ENCODE measurements around the gene LCOR.

Gene LCOR

DNA sequence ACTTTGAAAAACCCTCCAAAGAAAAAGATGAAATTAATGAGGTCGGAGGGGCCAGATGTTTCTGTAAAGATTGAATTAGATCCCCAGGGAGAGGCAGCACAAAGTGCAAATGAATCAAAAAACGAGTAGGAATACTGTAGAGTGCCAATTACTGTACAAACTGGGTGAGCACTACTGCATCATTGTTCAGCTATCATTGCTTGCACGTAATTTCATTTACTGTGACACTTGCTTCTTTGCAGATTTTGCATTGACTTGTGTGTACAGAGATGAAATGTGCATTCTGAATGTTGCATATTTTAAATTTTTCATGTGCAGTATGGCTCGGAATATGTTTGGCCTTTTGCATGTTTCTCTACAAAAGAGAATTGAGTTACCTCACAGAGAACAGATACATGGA, 123.7 kb downstream of the LCOR start:
- H3K9me3 Mint-ChIP-seq: no peaks in the 10 kb centered on the region
- H3K27ac Mint-ChIP-seq: no peak overlapping the region
- H3K4me3 Mint-ChIP-seq: no peak overlapping the region
- intact Hi-C loops (cut with micrococcal nuclease): no loop called here
- H3K36me3 Mint-ChIP-seq (ENCODE audit: low read depth): peaks cover 66% of the 10 kb centered on the region
- H3K4me1 Mint-ChIP-seq (ENCODE audit: low read depth): no peaks in the 10 kb centered on the region
- no peaks in the 10 kb centered on the region for H3K27me3 Mint-ChIP-seq

DNA sequence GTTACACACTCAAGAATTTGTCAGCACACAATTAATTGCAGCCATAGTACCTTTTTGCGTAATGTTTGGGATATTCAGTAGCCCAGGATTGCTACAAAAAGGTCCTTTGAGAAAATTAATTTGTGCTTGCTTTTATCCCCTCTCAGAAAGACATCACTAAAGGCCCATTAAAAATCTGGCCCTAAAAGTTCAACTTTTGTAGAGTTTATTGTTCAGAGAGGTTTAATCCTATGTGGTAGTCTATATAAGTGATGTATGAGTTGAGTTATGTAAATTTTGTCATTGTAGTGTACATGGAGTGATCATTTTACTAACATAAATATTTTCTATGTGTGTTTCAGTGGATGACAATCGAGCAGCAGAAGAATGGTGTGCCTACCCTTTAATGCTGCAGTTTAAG, 126.0 kb downstream of the LCOR start:
- Mint-ChIP-seq H3K9me3 (no peaks in the 10 kb centered on the region), H3K36me3 (ENCODE audit: low read depth) (peaks cover 63% of the 10 kb centered on the region), H3K4me1 (ENCODE audit: low read depth) (no peaks in the 10 kb centered on the region), H3K27ac (no peak overlapping the region), H3K27me3 (no peaks in the 10 kb centered on the region), H3K4me3 (no peak overlapping the region)
- intact Hi-C loops (cut with micrococcal nuclease): no loop called here

DNA sequence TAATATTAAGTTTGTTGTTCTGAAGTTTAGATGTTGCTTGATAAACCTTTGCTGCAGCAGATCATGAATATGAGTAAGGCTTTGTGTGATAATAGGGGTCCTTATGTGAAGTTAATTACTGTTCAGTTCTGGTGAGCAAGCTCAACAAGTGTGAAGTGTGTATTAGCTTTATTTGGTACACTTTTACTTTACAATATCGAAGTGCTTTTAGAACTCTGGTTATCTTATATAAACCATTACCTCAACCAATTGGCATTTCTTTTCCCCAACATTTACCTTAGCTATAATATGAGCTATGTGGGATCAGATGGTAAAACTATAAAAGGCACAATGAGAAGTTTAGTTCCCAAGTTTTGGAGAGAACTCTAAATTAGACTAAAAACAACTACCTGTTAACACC, 127.6 kb downstream of the LCOR start:
- Mint-ChIP-seq H3K4me1 (ENCODE audit: low read depth) (no peaks in the 10 kb centered on the region), H3K27me3 (no peaks in the 10 kb centered on the region), H3K4me3 (no peak overlapping the region), H3K27ac (no peak overlapping the region), H3K36me3 (ENCODE audit: low read depth) (peaks cover 52% of the 10 kb centered on the region), H3K9me3 (no peaks in the 10 kb centered on the region)
- intact Hi-C loops (cut with micrococcal nuclease): no loop called here

DNA sequence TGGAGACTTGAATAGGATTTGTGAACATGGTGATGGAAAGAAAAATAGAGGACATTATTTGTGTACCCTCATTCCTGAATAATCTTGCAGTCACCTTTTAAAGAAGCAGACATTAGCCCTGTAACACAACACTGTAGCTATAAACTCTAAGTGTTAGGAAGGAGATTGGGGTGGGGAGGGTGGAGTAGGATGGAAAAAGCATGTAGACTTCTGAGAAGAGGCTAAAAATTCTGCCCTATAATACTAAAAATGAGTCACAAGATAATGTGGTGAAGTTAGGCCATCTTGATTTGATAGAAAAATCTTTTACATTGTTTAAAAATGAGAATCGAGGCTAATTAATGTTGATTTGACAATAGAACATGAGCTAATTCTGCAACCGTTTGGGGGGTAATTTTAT, 128.8 kb downstream of the LCOR start:
- intact Hi-C loops (cut with micrococcal nuclease): no loop called here
- Mint-ChIP-seq H3K27me3 (no peaks in the 10 kb centered on the region), H3K4me1 (ENCODE audit: low read depth) (no peaks in the 10 kb centered on the region), H3K36me3 (ENCODE audit: low read depth) (peaks cover 41% of the 10 kb centered on the region), H3K9me3 (no peaks in the 10 kb centered on the region), H3K27ac (no peak overlapping the region), H3K4me3 (no peak overlapping the region)

DNA sequence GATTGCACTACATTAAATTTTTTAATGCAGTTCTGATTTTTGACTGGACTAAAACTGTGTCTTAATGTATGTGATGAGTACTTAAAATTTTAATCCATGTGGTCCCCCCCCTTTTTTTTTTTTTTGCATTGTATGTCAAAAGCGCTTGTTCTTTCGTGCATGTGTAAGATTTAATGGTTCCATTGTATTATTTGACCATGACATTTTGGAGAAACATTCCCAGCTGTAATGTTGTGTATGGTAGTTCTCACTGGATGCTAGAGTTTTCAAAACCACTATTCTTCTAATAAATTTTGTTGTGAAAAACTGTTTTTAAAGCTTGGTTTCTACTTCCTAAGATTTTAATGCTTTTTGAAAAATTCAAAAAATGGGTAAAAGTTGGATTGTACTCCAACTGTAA, 132.0 kb downstream of the LCOR start:
- no peak overlapping the region for H3K4me3 Mint-ChIP-seq
- H3K36me3 Mint-ChIP-seq (ENCODE audit: low read depth): peaks cover 19% of the 10 kb centered on the region
- H3K27me3 Mint-ChIP-seq: no peaks in the 10 kb centered on the region
- no peak overlapping the region for H3K27ac Mint-ChIP-seq
- H3K4me1 Mint-ChIP-seq (ENCODE audit: low read depth): no peaks in the 10 kb centered on the region
- no peaks in the 10 kb centered on the region for H3K9me3 Mint-ChIP-seq
- intact Hi-C loops (cut with micrococcal nuclease): no loop called here

DNA sequence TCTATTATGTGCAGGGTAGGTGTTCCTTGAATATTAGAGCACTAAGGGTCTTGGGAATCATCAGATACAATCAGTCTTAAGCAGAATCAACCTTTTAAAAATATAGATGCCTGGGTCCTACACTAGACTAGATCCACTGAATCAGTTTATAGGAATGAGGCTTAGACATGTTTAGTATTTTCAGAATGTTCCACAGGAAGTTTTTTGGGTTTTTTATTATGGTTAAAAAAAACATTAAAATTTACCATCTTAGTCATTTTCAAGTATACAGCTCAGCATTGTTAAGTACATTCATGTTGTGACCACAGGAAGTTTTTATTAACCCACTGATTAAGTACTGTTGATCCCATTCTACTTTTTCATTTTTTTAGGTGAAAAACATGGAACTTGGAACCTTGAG, 135.7 kb downstream of the LCOR start:
- Mint-ChIP-seq H3K4me1 (ENCODE audit: low read depth) (no peaks in the 10 kb centered on the region), H3K27ac (no peak overlapping the region), H3K27me3 (no peaks in the 10 kb centered on the region), H3K9me3 (no peaks in the 10 kb centered on the region), H3K4me3 (no peak overlapping the region), H3K36me3 (ENCODE audit: low read depth) (peaks cover 6% of the 10 kb centered on the region)
- intact Hi-C loops (cut with micrococcal nuclease): no loop called here

DNA sequence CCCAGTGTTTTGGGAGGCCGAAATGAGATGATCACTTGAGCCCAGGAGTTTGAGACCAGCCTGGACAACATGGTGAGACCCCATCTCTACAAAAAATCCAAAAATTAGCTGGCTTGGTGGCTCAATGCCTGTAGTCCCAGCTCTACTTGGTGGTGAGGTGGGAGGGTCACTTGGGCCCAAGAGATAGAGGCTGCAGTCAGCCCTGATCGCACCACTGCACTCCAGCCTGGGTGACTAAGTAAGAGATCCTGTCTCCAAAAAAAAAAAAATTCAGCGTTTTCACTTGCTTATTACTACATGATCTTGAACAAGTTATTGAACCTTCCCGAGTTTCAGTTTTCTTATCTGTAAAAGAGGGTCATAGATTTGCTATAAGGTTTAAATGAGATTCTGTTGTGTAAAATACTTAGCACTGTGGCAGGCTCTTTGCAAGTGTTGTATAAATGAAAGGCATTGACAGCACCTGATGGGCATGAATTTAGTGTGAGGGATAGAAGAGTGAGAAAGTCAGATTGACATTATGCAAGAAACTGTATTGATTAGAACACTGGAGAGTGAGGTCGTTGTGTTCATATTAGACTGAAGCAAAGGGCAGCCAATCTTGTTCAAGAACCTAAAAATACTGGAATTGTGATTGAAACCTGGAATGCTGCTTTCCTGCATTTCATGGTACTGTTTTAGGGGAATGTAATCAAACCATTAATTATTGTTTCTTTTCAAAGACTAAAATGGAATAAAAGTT, 136.8 kb downstream of the LCOR start:
- peaks cover 8% of the 10 kb centered on the region for H3K4me1 Mint-ChIP-seq (ENCODE audit: low read depth)
- H3K36me3 Mint-ChIP-seq (ENCODE audit: low read depth): peaks cover 6% of the 10 kb centered on the region
- no peak overlapping the region for H3K4me3 Mint-ChIP-seq
- intact Hi-C loops (cut with micrococcal nuclease): no loop called here
- H3K9me3 Mint-ChIP-seq: no peaks in the 10 kb centered on the region
- no peak overlapping the region for H3K27ac Mint-ChIP-seq
- no peaks in the 10 kb centered on the region for H3K27me3 Mint-ChIP-seq

DNA sequence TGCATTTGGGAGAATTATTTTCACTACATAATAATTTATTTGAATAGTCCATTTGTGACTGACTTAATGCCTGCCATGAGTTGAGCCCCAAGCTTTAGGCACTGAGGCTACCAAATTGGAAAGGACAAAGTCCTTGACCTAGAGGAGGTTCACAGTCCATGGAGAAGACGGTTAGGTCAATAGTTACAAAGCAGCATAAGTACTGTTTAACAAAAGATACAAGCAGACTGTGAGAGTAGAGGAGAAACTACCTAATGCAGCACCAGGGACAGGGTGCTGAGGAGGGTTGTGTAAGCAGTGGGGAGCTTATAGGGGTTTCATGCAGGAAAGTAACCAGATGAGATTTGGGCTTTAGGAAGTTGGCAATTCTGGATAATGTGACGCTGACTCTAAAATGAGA, 139.2 kb downstream of the LCOR start:
- H3K27me3 Mint-ChIP-seq: no peaks in the 10 kb centered on the region
- intact Hi-C loops (cut with micrococcal nuclease): no loop called here
- peaks cover 9% of the 10 kb centered on the region for H3K4me1 Mint-ChIP-seq (ENCODE audit: low read depth)
- H3K27ac Mint-ChIP-seq: no peak overlapping the region
- no peaks in the 10 kb centered on the region for H3K36me3 Mint-ChIP-seq (ENCODE audit: low read depth)
- no peak overlapping the region for H3K4me3 Mint-ChIP-seq
- no peaks in the 10 kb centered on the region for H3K9me3 Mint-ChIP-seq

DNA sequence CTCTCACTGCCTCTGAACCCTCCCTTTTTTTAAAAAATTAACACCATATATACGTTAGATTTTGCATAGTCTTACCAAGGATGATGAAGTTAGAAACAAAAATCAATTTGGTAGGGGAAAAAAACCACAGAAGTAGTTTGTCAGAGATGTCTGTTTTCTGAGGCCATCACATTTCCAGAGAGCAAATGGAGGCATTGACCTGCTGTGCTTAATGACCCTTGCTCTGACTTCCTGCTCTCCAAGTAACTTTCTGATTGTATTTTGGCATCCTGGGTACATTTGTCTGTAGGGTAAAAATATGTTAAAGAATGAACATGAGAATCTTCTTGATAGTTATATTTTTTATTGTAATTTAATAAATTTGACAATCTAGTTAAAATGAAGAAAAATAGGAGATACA, 140.2 kb downstream of the LCOR start:
- Mint-ChIP-seq H3K9me3 (no peaks in the 10 kb centered on the region), H3K27ac (no peak overlapping the region), H3K27me3 (no peaks in the 10 kb centered on the region), H3K4me1 (ENCODE audit: low read depth) (peaks cover 9% of the 10 kb centered on the region), H3K4me3 (no peak overlapping the region), H3K36me3 (ENCODE audit: low read depth) (no peaks in the 10 kb centered on the region)
- intact Hi-C loops (cut with micrococcal nuclease): no loop called here

DNA sequence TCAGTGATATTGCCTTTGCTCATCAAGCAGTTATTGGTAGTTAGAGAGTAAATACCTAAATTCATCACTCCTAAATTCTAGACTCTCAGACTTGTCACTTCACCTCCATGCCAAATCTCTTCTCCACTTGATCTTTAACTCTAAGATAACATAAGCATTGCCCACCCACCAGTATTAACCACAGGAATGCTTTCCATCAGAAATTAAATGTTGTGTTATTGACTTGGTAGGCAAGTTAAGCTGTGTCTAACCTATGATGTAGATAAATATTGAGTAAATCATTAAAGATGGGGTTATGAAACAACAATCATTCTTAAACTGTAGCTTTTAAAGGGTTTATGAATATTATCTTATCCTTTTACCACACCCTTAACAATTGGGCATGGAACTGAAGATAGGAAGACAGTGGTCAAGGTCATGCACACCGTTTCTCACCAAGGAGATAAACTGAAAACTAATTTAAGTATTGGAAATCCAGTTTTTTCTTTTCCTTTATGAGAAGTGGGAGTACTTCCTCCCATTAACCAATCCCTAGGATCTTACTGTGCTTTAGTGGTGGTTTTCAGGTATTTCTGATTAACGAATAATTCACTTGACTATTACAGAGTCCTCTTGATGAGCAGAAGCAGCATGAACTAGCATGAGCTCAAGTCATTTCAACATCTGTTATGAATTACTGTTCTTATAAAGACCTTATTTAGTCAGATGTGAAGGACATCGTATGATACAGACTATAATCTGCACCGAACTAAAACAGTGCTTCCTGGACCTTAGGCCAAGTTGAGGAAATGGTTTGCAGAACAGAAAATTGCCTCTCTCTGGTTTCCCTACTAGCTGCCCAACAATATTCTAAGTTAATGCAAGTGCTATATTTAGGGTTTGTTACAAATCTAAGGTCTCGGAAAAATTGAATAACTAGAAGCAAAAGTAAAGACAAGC, 142.0 kb downstream of the LCOR start:
- Mint-ChIP-seq H3K4me1 (ENCODE audit: low read depth) (peaks cover 9% of the 10 kb centered on the region), H3K27me3 (no peaks in the 10 kb centered on the region), H3K9me3 (no peaks in the 10 kb centered on the region), H3K4me3 (no peak overlapping the region), H3K36me3 (ENCODE audit: low read depth) (peaks cover 5% of the 10 kb centered on the region), H3K27ac (no peak overlapping the region)
- intact Hi-C loops (cut with micrococcal nuclease): no loop called here

DNA sequence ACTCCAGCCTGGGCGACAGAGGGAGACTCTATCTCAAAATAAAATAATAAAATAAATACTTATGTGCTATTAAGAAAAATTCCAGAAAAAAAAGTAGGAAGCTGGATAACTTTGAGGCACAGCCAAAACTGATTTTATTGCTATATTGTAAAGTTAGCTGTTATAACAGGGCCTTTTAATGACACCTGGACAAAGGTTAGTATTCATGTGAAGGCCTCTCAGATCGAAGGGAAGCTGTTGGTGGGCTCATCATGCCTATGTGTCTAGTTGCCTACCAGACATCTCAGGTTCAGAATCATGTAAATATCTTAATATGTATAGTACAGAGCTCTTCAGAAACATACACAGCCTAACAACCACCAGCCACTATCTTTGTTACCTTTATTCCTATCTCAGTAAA, 143.0 kb downstream of the LCOR start:
- Mint-ChIP-seq H3K27me3 (no peaks in the 10 kb centered on the region), H3K4me1 (ENCODE audit: low read depth) (peaks cover 9% of the 10 kb centered on the region), H3K4me3 (no peak overlapping the region), H3K9me3 (no peaks in the 10 kb centered on the region), H3K27ac (no peak overlapping the region), H3K36me3 (ENCODE audit: low read depth) (peaks cover 6% of the 10 kb centered on the region)
- intact Hi-C loops (cut with micrococcal nuclease): no loop called here

DNA sequence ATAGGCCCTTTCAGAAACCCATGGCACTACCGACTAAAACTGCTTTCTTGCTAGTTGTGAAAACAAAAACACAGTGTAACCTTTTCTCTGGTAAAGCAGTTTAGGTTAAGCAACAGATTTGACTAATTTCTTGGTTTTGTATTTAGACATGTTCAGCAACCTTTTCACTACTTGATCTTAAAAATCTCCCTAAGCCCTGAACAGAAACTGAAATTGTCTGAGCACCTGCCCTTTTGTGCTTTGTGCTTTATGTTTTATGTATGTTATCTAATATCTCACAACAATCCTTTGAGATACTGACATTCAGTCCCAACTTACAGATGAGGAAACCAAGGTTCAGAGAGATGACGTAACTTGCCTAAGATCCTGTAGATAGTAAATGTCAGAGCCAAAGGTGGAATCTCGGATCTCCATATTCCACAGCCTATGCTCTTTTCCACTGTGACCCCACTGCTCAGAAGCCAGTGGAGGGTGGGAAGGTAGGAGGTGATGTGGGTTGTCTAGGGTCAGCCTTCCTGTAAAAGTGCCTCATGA, 146.6 kb downstream of the LCOR start:
- Mint-ChIP-seq H3K4me1 (ENCODE audit: low read depth) (peaks cover 8% of the 10 kb centered on the region), H3K27ac (no peak overlapping the region), H3K27me3 (no peaks in the 10 kb centered on the region), H3K4me3 (no peak overlapping the region), H3K9me3 (no peaks in the 10 kb centered on the region), H3K36me3 (ENCODE audit: low read depth) (peaks cover 33% of the 10 kb centered on the region)
- intact Hi-C loops (cut with micrococcal nuclease): no loop called here

DNA sequence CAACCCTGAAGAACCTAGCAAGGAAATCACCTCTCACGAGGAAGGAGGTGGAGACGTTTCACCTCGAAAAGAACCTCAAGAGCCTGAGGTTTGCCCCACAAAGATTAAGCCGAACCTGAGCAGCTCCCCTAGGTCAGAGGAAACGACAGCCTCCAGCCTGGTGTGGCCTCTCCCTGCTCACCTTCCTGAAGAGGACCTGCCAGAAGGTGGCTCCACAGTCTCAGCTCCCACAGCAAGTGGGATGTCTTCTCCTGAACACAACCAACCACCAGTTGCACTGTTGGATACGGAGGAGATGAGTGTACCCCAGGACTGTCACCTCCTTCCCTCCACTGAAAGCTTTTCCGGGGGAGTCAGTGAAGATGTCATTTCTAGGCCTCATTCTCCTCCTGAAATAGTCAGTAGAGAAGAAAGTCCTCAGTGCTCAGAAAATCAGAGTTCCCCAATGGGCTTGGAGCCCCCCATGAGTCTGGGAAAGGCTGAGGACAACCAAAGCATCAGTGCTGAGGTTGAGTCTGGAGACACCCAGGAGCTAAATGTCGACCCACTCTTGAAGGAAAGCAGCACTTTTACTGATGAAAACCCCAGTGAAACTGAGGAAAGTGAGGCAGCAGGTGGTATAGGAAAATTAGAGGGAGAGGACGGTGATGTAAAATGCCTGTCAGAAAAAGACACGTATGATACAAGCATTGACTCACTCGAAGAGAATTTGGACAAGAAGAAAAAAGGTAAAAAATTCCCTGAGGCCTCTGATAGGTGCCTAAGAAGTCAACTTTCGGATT, 150.2 kb downstream of the LCOR start:
- H3K4me1 Mint-ChIP-seq (ENCODE audit: low read depth): peaks cover 20% of the 10 kb centered on the region
- intact Hi-C loops (cut with micrococcal nuclease): no loop called here
- H3K27ac Mint-ChIP-seq: no peak overlapping the region
- H3K36me3 Mint-ChIP-seq (ENCODE audit: low read depth): peaks cover 33% of the 10 kb centered on the region
- H3K4me3 Mint-ChIP-seq: no peak overlapping the region
- no peaks in the 10 kb centered on the region for H3K9me3 Mint-ChIP-seq
- H3K27me3 Mint-ChIP-seq: no peaks in the 10 kb centered on the region

All from dendritic cell treated with granulocyte-macrophage colony-stimulating factor and Interleukin-4, amounts not matched to agents 40 ng/mL and 50 ng/mL, for 4 days (primary cell).